Measurements from ENCODE around the gene ZFAND5.
A peak's percentile ranks its signal among the peaks of the same experiment; 100 is the strongest.

ZFAND5 gene, protein sequence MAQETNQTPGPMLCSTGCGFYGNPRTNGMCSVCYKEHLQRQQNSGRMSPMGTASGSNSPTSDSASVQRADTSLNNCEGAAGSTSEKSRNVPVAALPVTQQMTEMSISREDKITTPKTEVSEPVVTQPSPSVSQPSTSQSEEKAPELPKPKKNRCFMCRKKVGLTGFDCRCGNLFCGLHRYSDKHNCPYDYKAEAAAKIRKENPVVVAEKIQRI

GRCh38 chr9:72364679-72365524, at the start of gene ZFAND5:
TSS of gene ZFAND5 (minus strand) at chr9:72365208. CDS start at chr9:72360778, 4,430 bp downstream.
- in situ Hi-C loops (cut with HindIII; ENCODE audit: low pct_unique_long_range_greater_than_20kb, low sequenced_read_pairs) = no loop called here
- TF ChIP-seq JUND (IDR thresholded peaks at IDR 0.05; ENCODE audit: low read depth) = no peak
- peak; percentile 93 to 96 for DNase-seq (ENCODE audit: low read depth in 1 of 2, low spot score in 1 of 2)

DNA sequence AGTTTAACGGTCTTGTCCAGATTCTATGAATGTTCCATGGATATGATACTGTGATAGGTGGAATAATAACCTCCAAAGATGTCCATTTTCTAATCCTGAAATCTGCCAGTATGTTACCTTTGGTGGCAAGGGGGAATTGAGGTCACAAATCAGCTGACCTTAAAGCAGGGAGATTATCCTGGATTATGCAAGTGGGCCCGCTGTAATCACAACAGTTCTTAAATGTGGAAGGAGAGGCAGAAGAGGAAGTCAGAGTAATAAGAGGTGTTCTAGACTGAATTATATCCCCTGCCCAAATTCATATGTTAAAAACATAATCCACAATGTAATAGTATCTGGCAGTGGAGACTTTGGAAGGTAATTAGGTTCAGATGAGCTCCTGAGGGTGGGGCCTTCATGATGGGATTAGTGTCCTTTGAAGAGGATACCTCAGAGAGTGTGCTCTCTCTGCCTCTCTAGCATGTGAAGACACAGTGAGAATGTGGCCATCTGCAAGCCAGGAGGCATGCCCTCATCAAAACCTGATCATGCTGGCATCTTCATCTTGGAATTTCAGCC, 47.6 kb upstream of the ZFAND5 start:
- TF ChIP-seq JUND (IDR thresholded peaks at IDR 0.05; ENCODE audit: low read depth) = no peak
- in situ Hi-C loops (cut with HindIII; ENCODE audit: low pct_unique_long_range_greater_than_20kb, low sequenced_read_pairs) = no loop called here
- no peak for DNase-seq (ENCODE audit: low read depth in 1 of 2, low spot score in 1 of 2)

- in situ Hi-C loops (cut with HindIII; ENCODE audit: low pct_unique_long_range_greater_than_20kb, low sequenced_read_pairs) = no loop called here
Observed at GRCh38 chr9:72410214-72410613, 45.2 kb upstream of the ZFAND5 start.

GRCh38 chr9:72407114-72407513, 42.1 kb upstream of the ZFAND5 start:
- in situ Hi-C loops (cut with HindIII; ENCODE audit: low pct_unique_long_range_greater_than_20kb, low sequenced_read_pairs) = no loop called here
- no peak for TF ChIP-seq JUND (IDR thresholded peaks at IDR 0.05; ENCODE audit: low read depth)
- no peak for DNase-seq (ENCODE audit: low read depth in 1 of 2, low spot score in 1 of 2)

More at GRCh38 chr9:72410214-72410613, 45.2 kb upstream of the ZFAND5 start:
- TF ChIP-seq JUND (IDR thresholded peaks at IDR 0.05; ENCODE audit: low read depth) = no peak
- no peak for DNase-seq (ENCODE audit: low read depth in 1 of 2, low spot score in 1 of 2)

DNA sequence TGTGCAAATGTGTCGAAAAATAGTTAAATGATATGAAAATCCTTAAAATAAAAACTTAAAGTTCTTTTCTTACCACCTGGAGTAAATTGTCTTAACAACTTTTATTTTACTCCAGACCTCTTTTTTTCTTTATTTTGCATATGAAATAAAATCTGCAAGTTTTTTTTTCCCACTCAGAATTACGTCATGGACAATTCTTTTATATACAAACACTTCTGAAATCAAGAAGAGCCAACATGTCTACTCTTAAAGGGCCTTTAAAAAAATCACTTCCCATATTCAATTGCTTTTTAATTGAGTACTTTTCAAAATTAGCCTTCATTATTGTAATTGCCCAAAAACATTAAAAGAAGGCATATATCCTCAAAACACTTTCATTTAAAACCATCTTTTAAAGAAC, 37.7 kb upstream of the ZFAND5 start:
- in situ Hi-C loops (cut with HindIII; ENCODE audit: low pct_unique_long_range_greater_than_20kb, low sequenced_read_pairs) = no loop called here
- TF ChIP-seq JUND (IDR thresholded peaks at IDR 0.05; ENCODE audit: low read depth) = no peak
- no peak for DNase-seq (ENCODE audit: low read depth in 1 of 2, low spot score in 1 of 2)

- no peak for DNase-seq (ENCODE audit: low read depth in 1 of 2, low spot score in 1 of 2)
- TF ChIP-seq JUND (IDR thresholded peaks at IDR 0.05; ENCODE audit: low read depth) = no peak
- in situ Hi-C loops (cut with HindIII; ENCODE audit: low pct_unique_long_range_greater_than_20kb, low sequenced_read_pairs) = no loop called here
Observed at GRCh38 chr9:72401396-72401795, 36.4 kb upstream of the ZFAND5 start.

- in situ Hi-C loops (cut with HindIII; ENCODE audit: low pct_unique_long_range_greater_than_20kb, low sequenced_read_pairs) = no loop called here
- DNase-seq (ENCODE audit: low read depth in 1 of 2, low spot score in 1 of 2) = no peak
- no peak for TF ChIP-seq JUND (IDR thresholded peaks at IDR 0.05; ENCODE audit: low read depth)
Observed at GRCh38 chr9:72400866-72401265, 35.9 kb upstream of the ZFAND5 start.

DNA sequence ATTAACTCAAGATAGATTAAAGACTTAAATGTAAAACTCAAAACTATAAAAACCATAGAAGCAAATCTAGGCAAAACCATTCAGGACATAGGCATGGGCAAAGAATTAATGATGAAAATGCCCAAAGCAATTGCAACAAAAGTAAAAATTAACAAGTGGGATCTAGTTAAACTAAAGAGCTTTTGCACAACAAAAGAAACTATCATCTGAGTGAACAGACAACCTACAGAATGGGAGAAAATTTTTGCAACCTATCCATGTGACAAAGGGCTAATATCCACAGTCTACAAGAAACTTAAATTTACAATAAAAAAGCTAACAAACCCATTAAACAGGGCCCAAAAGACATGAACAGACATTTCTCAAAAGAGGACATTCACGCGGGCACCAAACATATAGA, 34.4 kb upstream of the ZFAND5 start:
- no peak for DNase-seq (ENCODE audit: low read depth in 1 of 2, low spot score in 1 of 2)
- in situ Hi-C loops (cut with HindIII; ENCODE audit: low pct_unique_long_range_greater_than_20kb, low sequenced_read_pairs) = no loop called here
- TF ChIP-seq JUND (IDR thresholded peaks at IDR 0.05; ENCODE audit: low read depth) = no peak

- peak in 1 of 2 experiments; percentile 13 for DNase-seq (ENCODE audit: low read depth in 1 of 2, low spot score in 1 of 2)
- in situ Hi-C loops (cut with HindIII; ENCODE audit: low pct_unique_long_range_greater_than_20kb, low sequenced_read_pairs) = no loop called here
- no peak for TF ChIP-seq JUND (IDR thresholded peaks at IDR 0.05; ENCODE audit: low read depth)
Observed at GRCh38 chr9:72396247-72397091, 31.5 kb upstream of the ZFAND5 start.

DNA sequence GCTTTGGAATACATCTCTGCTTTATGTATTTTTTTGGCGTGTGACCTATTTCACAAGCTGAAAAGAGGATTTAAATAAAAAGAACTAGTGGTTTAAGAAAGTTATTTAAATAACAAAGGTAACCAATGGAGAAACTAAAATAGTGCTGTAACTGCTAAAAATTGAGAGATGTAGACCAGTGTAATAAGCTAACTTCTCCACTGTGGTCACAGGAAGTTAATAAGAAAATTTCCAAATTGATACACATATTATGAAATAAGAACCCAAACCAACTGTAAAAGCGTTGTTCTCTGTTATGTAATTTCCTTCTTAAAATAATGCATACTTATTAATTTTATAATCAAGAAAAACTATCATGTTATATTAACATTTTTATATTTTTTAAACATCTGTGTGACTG, 29.1 kb upstream of the ZFAND5 start:
- no peak for DNase-seq (ENCODE audit: low read depth in 1 of 2, low spot score in 1 of 2)
- in situ Hi-C loops (cut with HindIII; ENCODE audit: low pct_unique_long_range_greater_than_20kb, low sequenced_read_pairs) = no loop called here
- TF ChIP-seq JUND (IDR thresholded peaks at IDR 0.05; ENCODE audit: low read depth) = no peak

DNA sequence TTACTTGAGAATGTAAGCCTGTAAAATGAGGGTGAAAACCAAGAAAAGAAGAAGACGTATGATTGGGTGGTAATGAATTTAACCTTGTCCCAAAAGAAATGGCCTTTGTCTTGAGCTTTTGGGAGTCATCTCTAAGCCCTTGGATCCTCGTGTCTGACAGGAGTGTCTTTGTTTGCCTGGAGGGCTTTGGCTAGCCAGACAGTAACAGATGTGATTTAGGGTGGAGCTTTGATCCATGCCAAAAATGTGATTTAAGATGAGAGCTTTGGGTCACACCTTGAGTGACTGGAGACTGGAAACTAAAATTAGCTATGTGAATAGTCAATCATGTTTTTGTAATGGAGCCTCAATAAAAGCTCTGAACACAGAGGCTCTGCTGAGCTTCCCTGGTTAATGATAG, 25.9 kb upstream of the ZFAND5 start:
- in situ Hi-C loops (cut with HindIII; ENCODE audit: low pct_unique_long_range_greater_than_20kb, low sequenced_read_pairs) = no loop called here
- no peak for TF ChIP-seq JUND (IDR thresholded peaks at IDR 0.05; ENCODE audit: low read depth)
- DNase-seq (ENCODE audit: low read depth in 1 of 2, low spot score in 1 of 2) = no peak

GRCh38 chr9:72386186-72386585, 21.2 kb upstream of the ZFAND5 start:
- in situ Hi-C loops (cut with HindIII; ENCODE audit: low pct_unique_long_range_greater_than_20kb, low sequenced_read_pairs) = no loop called here
- TF ChIP-seq JUND (IDR thresholded peaks at IDR 0.05; ENCODE audit: low read depth) = no peak
- DNase-seq (ENCODE audit: low read depth in 1 of 2, low spot score in 1 of 2) = no peak
